Trophoblast cell (in vitro differentiated cells and primary cell): ENCODE results near the gene PDLIM3.

Experiments
- DNase-seq, 2 donors: peaks; one replicate each; pipeline ENCODE4 v3.0.0-alpha.2; 2016
- H2AFZ ChIP-seq: 2 replicates; pipeline ENCODE4 v1.6.1; 2013; ENCODE audit warnings: low read length, moderate library complexity, mild to moderate bottlenecking; ENCODE audit not compliant: insufficient read depth, poor library complexity
- H2AK5ac ChIP-seq: 2 replicates; pipeline ENCODE4 v1.6.1; 2013; ENCODE audit warnings: mild to moderate bottlenecking, low read length
- H2BK120ac ChIP-seq: 2 replicates; pipeline ENCODE4 v1.6.1; 2013; ENCODE audit warnings: low read length, mild to moderate bottlenecking, moderate library complexity; ENCODE audit not compliant: insufficient read depth, poor library complexity
- H2BK12ac ChIP-seq: 2 replicates; pipeline ENCODE4 v1.6.1; 2013; ENCODE audit warnings: mild to moderate bottlenecking, low read length, moderate library complexity
- H2BK5ac ChIP-seq: 2 replicates; pipeline ENCODE4 v1.6.1; 2013; ENCODE audit warnings: low read length, low read depth, moderate library complexity, mild to moderate bottlenecking; ENCODE audit not compliant: poor library complexity
- H3K14ac ChIP-seq: 2 replicates; pipeline ENCODE4 v1.6.1; 2013; ENCODE audit warnings: mild to moderate bottlenecking, low read length
- H3K18ac ChIP-seq: 2 replicates; pipeline ENCODE4 v1.6.1; 2013; ENCODE audit warnings: mild to moderate bottlenecking, low read length
- H3K23ac ChIP-seq: 2 replicates; pipeline ENCODE4 v1.6.1; 2013; ENCODE audit warnings: low read length
- H3K27ac ChIP-seq: 2 replicates; pipeline ENCODE4 v1.5.1; 2013; ENCODE audit warnings: low read depth, mild to moderate bottlenecking, inconsistent platforms, low read length, moderate library complexity
- H3K27me3 ChIP-seq: 2 replicates; pipeline ENCODE4 v1.6.1; 2013; ENCODE audit warnings: inconsistent platforms, mild to moderate bottlenecking, low read length, moderate library complexity; ENCODE audit not compliant: insufficient read depth
- H3K36me3 ChIP-seq, 2 experiments: 1 replicate in 1 of 2; 2 replicates in 1 of 2; pipeline ENCODE4 v1.6.1; 2013; ENCODE audit warnings: low read length in 2 of 2, mild to moderate bottlenecking in 2 of 2, moderate library complexity in 1 of 2; ENCODE audit not compliant: insufficient read depth in 2 of 2, control insufficient read depth in 1 of 2
- H3K4ac ChIP-seq: 2 replicates; pipeline ENCODE4 v1.6.1; 2013; ENCODE audit warnings: low read depth, mild to moderate bottlenecking, low read length, moderate library complexity
- H3K4me1 ChIP-seq, 2 experiments: 1 replicate in 1 of 2; 2 replicates in 1 of 2; pipeline ENCODE4 v1.6.1; 2013; ENCODE audit warnings: low read length in 2 of 2, mild to moderate bottlenecking in 2 of 2, moderate library complexity in 1 of 2; ENCODE audit not compliant: insufficient read depth in 2 of 2, control insufficient read depth in 1 of 2
- H3K4me2 ChIP-seq: 2 replicates; pipeline ENCODE4 v1.6.1; 2013; ENCODE audit warnings: inconsistent platforms, mild to moderate bottlenecking, low read length, moderate library complexity
- H3K4me3 ChIP-seq: 2 replicates; pipeline ENCODE4 v1.5.1; 2013; ENCODE audit warnings: mild to moderate bottlenecking, low read depth, low read length, inconsistent platforms
- H3K79me1 ChIP-seq: one replicate; pipeline ENCODE4 v1.6.1; 2013; ENCODE audit warnings: low read length
- H3K79me2 ChIP-seq: 2 replicates; pipeline ENCODE4 v1.6.1; 2013; ENCODE audit warnings: low read length, mild to moderate bottlenecking; ENCODE audit not compliant: control insufficient read depth, insufficient read depth, poor library complexity
- H3K9ac ChIP-seq: 2 replicates; pipeline ENCODE4 v1.6.1; 2013; ENCODE audit warnings: mild to moderate bottlenecking, low read length
- H3K9me3 ChIP-seq: 2 replicates; pipeline ENCODE4 v1.6.1; 2013; ENCODE audit warnings: low read depth, mild to moderate bottlenecking, control low read depth, inconsistent platforms, low read length; ENCODE audit not compliant: insufficient read depth
- H4K12ac ChIP-seq: 2 replicates; pipeline ENCODE4 v1.6.1; 2013; ENCODE audit warnings: low read depth, mild to moderate bottlenecking, low read length, moderate library complexity
- H4K8ac ChIP-seq: 2 replicates; pipeline ENCODE4 v1.6.1; 2013; ENCODE audit warnings: low read depth, mild to moderate bottlenecking, low read length, moderate library complexity
- H4K91ac ChIP-seq: one replicate; pipeline ENCODE4 v1.6.1; 2013; ENCODE audit warnings: low read depth, mild to moderate bottlenecking, low read length, moderate library complexity
- WGBS: extraction: QIAGEN DNeasy Blood & Tissue Kit; methylation state at CpG from one replicate; pipeline ENCODE4 v1.1.7; 2013; ENCODE audit warnings: missing lambda C conversion rate; ENCODE audit not compliant: insufficient read length, insufficient coverage; ENCODE audit errors: extremely low coverage; 5-methylcytosine and 5-hydroxymethylcytosine counted together

The PDLIM3 gene

DNA sequence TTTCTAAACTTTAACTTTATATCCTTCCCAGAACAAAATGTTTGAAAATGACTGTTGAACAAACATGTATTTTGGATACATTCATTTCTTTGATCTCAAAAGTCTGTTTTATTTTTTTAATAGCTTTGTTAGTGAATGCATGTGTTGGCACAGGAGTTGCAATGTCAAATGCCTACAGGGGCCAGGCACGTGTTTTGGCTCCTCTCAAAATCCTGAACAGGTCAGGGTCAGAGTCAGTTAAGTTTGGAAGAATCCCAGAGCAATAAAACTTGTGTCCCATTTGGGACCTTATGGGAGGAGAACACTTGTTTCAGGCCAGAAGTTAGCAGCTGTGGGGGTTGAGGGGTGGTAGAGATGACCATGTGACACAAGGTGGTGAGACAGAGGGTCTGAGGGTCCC is 34.7 kb downstream of the PDLIM3 start:
- no peak overlapping the region for H2BK120ac ChIP-seq
- H3K4me3 ChIP-seq: no peak overlapping the region
- peaks cover 6% of the 10 kb centered on the region for H3K9me3 ChIP-seq
- no peak overlapping the region for H3K9ac ChIP-seq
- no peak overlapping the region for H3K4ac ChIP-seq
- no peak overlapping the region for H3K4me2 ChIP-seq
- H3K79me1 ChIP-seq: no peaks in the 10 kb centered on the region
- no peak overlapping the region for H3K14ac ChIP-seq
- H3K27ac ChIP-seq: no peak overlapping the region
- no peak for DNase-seq
- peaks cover 2 to 6% of the 10 kb centered on the region in 2 experiments for H3K36me3 ChIP-seq
- WGBS: no CpG with 5 or more reads among the region's 1 CpG
- H2AK5ac ChIP-seq: no peak overlapping the region
- H3K23ac ChIP-seq: no peak overlapping the region
- no peak overlapping the region for H4K8ac ChIP-seq
- no peak overlapping the region for H4K12ac ChIP-seq
- no peak overlapping the region for H2AFZ ChIP-seq
- no peak overlapping the region for H2BK5ac ChIP-seq
- H2BK12ac ChIP-seq: no peak overlapping the region
- no peak overlapping the region for H3K18ac ChIP-seq
- H3K27me3 ChIP-seq: no peaks in the 10 kb centered on the region
- no peaks in the 10 kb centered on the region for H3K4me1 ChIP-seq
- no peak overlapping the region for H4K91ac ChIP-seq
- H3K79me2 ChIP-seq: no peaks in the 10 kb centered on the region

- H3K4ac ChIP-seq: no peak overlapping the region
- H3K9ac ChIP-seq: no peak overlapping the region
- H2AFZ ChIP-seq: no peak overlapping the region
- no peak overlapping the region for H4K91ac ChIP-seq
- no CpG with 5 or more reads among the region's 9 CpGs for WGBS
- H3K27me3 ChIP-seq: no peaks in the 10 kb centered on the region
- H2BK120ac ChIP-seq: no peak overlapping the region
- H3K79me2 ChIP-seq: no peaks in the 10 kb centered on the region
- H3K36me3 ChIP-seq: peaks cover 2 to 6% of the 10 kb centered on the region in 2 experiments
- no peak overlapping the region for H2AK5ac ChIP-seq
- H3K79me1 ChIP-seq: no peaks in the 10 kb centered on the region
- H3K27ac ChIP-seq: no peak overlapping the region
- H3K4me2 ChIP-seq: no peak overlapping the region
- H4K12ac ChIP-seq: no peak overlapping the region
- peaks cover 6% of the 10 kb centered on the region for H3K9me3 ChIP-seq
- no peak overlapping the region for H3K18ac ChIP-seq
- H3K4me1 ChIP-seq: no peaks in the 10 kb centered on the region
- H2BK12ac ChIP-seq: no peak overlapping the region
- H3K23ac ChIP-seq: no peak overlapping the region
- no peak overlapping the region for H3K14ac ChIP-seq
- no peak overlapping the region for H2BK5ac ChIP-seq
- H4K8ac ChIP-seq: no peak overlapping the region
- no peak for DNase-seq
- peak overlapping the region; percentile 18 for H3K4me3 ChIP-seq
Observed at GRCh38 chr4:185500035-185500434, 35.3 kb downstream of the PDLIM3 start.

- Histone ChIP-seq H3K79me2 (no peaks in the 10 kb centered on the region), H2BK5ac (no peak overlapping the region), H3K14ac (no peak overlapping the region), H3K9me3 (no peaks in the 10 kb centered on the region), H2AFZ (no peak overlapping the region), H2BK12ac (no peak overlapping the region), H3K79me1 (no peaks in the 10 kb centered on the region), H3K27ac (no peak overlapping the region), H2BK120ac (no peak overlapping the region), H3K4me2 (no peak overlapping the region), H3K4ac (no peak overlapping the region), H3K27me3 (no peaks in the 10 kb centered on the region), H3K36me3 (no peaks in the 10 kb centered on the region), H4K8ac (no peak overlapping the region), H4K12ac (no peak overlapping the region), H4K91ac (no peak overlapping the region), H3K18ac (no peak overlapping the region), H3K9ac (no peak overlapping the region), H3K4me1 (no peaks in the 10 kb centered on the region), H3K4me3 (no peak overlapping the region), H3K23ac (no peak overlapping the region), H2AK5ac (no peak overlapping the region)
- DNase-seq: no peak
- no CpG with 5 or more reads among the region's 2 CpGs for WGBS
Observed at GRCh38 chr4:185488650-185489049, 46.7 kb downstream of the PDLIM3 start.

- no CpG with 5 or more reads among the region's 2 CpGs for WGBS
- H2BK120ac ChIP-seq: no peak overlapping the region
- H3K27me3 ChIP-seq: peaks cover 2% of the 10 kb centered on the region
- no peak overlapping the region for H3K23ac ChIP-seq
- no peak overlapping the region for H4K8ac ChIP-seq
- no peak overlapping the region for H4K91ac ChIP-seq
- no peak overlapping the region for H2AK5ac ChIP-seq
- H2BK12ac ChIP-seq: no peak overlapping the region
- H3K4me2 ChIP-seq: no peak overlapping the region
- no peaks in the 10 kb centered on the region for H3K79me2 ChIP-seq
- no peak overlapping the region for H3K4ac ChIP-seq
- no peaks in the 10 kb centered on the region for H3K9me3 ChIP-seq
- no peak overlapping the region for H2AFZ ChIP-seq
- no peak overlapping the region for H3K9ac ChIP-seq
- no peak overlapping the region for H3K14ac ChIP-seq
- H3K36me3 ChIP-seq: no peaks in the 10 kb centered on the region
- no peak overlapping the region for H3K18ac ChIP-seq
- no peak overlapping the region for H3K4me3 ChIP-seq
- no peaks in the 10 kb centered on the region for H3K4me1 ChIP-seq
- no peak overlapping the region for H2BK5ac ChIP-seq
- no peak for DNase-seq
- H3K79me1 ChIP-seq: no peaks in the 10 kb centered on the region
- no peak overlapping the region for H3K27ac ChIP-seq
- no peak overlapping the region for H4K12ac ChIP-seq
Observed at GRCh38 chr4:185481401-185481800, 53.9 kb downstream of the PDLIM3 start.
